MM.1S (cell line): ENCODE data around the gene PCDHB7.
"Not testable (repeated sequence)": the region's sequence is repeated elsewhere in the genome, so short reads cannot be mapped to it uniquely, and the experiment has no call there.

Experiments
- DNase-seq: peaks from one replicate; pipeline ENCODE4 v3.0.0-alpha.2; 2015
- H2AFZ ChIP-seq: fragments of 300-600 bp; sonication (generic); 2 replicates; pipeline ENCODE4 v1.6.0; 2016; ENCODE audit warnings: antibody characterized with exemption, low read length
- H3F3A ChIP-seq: fragments of 300-600 bp; sonication (generic); 2 replicates; pipeline ENCODE4 v1.6.1; 2016; ENCODE audit warnings: mild to moderate bottlenecking, antibody characterized with exemption, low read length, moderate library complexity, mixed read lengths; ENCODE audit not compliant: insufficient read depth
- H3K27ac ChIP-seq: fragments of 300-600 bp; sonication (generic); 2 replicates; pipeline ENCODE4 v1.5.1; 2016; ENCODE audit warnings: mild to moderate bottlenecking, low read length
- H3K27me3 ChIP-seq: fragments of 300-600 bp; sonication (generic); replicated peaks from 2 replicates; pipeline ENCODE4 v1.6.0; 2016; ENCODE audit warnings: low read length; ENCODE audit not compliant: insufficient read depth
- H3K36me3 ChIP-seq: fragments of 300-600 bp; sonication (generic); replicated peaks from 2 replicates; pipeline ENCODE4 v1.6.1; 2016; ENCODE audit warnings: mild to moderate bottlenecking, low read length, mixed read lengths; ENCODE audit not compliant: insufficient read depth
- H3K4me1 ChIP-seq: fragments of 300-600 bp; sonication (generic); 2 replicates; pipeline ENCODE4 v1.6.1; 2016; ENCODE audit warnings: low read length, mixed read lengths
- H3K4me2 ChIP-seq: fragments of 300-600 bp; sonication (generic); 2 replicates; pipeline ENCODE4 v1.6.0; 2016; ENCODE audit warnings: low read depth, low read length
- H3K4me3 ChIP-seq: fragments of 300-600 bp; sonication (generic); 2 replicates; pipeline ENCODE4 v1.5.1; 2016; ENCODE audit warnings: low read length, mixed read lengths
- H3K79me2 ChIP-seq: fragments of 300-600 bp; sonication (generic); 2 replicates; pipeline ENCODE4 v1.6.1; 2016; ENCODE audit warnings: mixed run types, low read length, mixed read lengths
- H3K9ac ChIP-seq: fragments of 300-600 bp; sonication (generic); 2 replicates; pipeline ENCODE4 v1.6.1; 2016; ENCODE audit warnings: low read length, mixed read lengths
- H3K9me2 ChIP-seq: fragments of 300-600 bp; sonication (generic); replicated peaks from 2 replicates; pipeline ENCODE4 v1.6.1; 2016; ENCODE audit warnings: mild to moderate bottlenecking, low read length, mixed read lengths; ENCODE audit not compliant: insufficient read depth
- H3K9me3 ChIP-seq: fragments of 300-600 bp; sonication (generic); replicated peaks from 2 replicates; pipeline ENCODE4 v1.6.1; 2016; ENCODE audit warnings: mild to moderate bottlenecking, low read length, mixed read lengths; ENCODE audit not compliant: insufficient read depth
- H4K20me1 ChIP-seq: fragments of 300-600 bp; sonication (generic); 2 replicates; pipeline ENCODE4 v1.6.1; 2016; ENCODE audit warnings: mild to moderate bottlenecking, low read length, moderate library complexity, mixed read lengths; ENCODE audit not compliant: insufficient read depth
- EZH2 ChIP-seq: fragments of 300-600 bp; sonication (generic); optimal IDR thresholded peaks from 2 replicates; pipeline ENCODE3; 2017; ENCODE audit warnings: low read depth, mild to moderate bottlenecking, antibody characterized with exemption, low read length, mixed read lengths
- EZH2phosphoT487 ChIP-seq: fragments of 300-600 bp; sonication (generic); IDR thresholded peaks from 2 replicates; pipeline ENCODE4 v1.6.1; 2018; ENCODE audit warnings: antibody characterized with exemption, low read length
- TF ChIP-seq, protein P1 (sequence below): fragments of 300-600 bp; sonication (generic); IDR thresholded peaks from 2 replicates; pipeline ENCODE4 v1.5.1; 2016; ENCODE audit warnings: antibody characterized with exemption, low read length, mixed read lengths

PCDHB7 gene

DNA sequence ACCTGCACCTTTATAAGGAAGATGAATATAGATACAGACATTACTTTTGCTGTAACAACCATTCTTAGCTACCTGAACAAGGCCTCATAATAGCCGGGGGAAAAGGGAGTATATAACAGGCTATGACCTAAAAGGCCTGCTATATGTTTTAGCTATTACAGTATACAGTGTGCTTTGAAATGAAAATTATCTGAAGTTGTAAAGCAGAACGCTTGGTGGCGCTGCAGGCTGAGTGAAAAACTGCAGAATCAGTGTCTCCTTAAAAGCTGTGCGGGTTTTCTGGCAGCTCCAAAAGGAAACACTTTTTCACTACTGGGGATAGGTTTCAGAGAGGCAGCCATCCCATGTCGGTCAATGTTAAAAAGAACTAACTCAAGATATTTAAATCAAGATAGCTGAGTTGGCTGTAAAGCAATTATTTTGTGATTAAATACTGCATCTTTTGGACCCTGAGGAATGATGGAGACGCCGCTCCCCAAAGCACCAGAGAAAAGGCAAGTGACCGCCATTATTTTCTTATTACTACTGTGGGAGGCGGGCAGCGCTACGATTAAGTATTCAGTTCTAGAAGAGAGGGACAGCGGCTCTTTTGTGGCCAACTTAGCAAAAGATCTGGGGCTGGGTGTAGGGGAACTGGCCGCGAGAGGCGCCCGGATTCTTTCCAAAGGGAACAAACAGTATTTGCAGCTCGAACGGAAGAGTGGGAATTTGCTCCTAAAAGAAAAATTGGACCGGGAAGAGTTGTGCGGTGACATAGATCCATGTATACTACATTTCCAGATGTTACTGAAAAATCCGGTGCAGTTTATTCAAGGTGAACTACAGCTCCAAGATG lies 16.7 kb upstream of the PCDHB7 start:
- H3K36me3 ChIP-seq, result no peaks in the 10 kb centered on the region
- H3K79me2 ChIP-seq, result no peaks in the 10 kb centered on the region
- H3K9me2 ChIP-seq, result no peaks in the 10 kb centered on the region
- H3K27ac ChIP-seq, result no peak overlapping the region
- H3K9me3 ChIP-seq, result no peaks in the 10 kb centered on the region
- H4K20me1 ChIP-seq, result no peaks in the 10 kb centered on the region
- H2AFZ ChIP-seq, result no peak overlapping the region
- DNase-seq, result no peak
- H3K27me3 ChIP-seq, result no peaks in the 10 kb centered on the region
- no peak for TF ChIP-seq EZH2phosphoT487
- TF ChIP-seq EZH2, result no peak
- TF ChIP-seq, protein P1, sequence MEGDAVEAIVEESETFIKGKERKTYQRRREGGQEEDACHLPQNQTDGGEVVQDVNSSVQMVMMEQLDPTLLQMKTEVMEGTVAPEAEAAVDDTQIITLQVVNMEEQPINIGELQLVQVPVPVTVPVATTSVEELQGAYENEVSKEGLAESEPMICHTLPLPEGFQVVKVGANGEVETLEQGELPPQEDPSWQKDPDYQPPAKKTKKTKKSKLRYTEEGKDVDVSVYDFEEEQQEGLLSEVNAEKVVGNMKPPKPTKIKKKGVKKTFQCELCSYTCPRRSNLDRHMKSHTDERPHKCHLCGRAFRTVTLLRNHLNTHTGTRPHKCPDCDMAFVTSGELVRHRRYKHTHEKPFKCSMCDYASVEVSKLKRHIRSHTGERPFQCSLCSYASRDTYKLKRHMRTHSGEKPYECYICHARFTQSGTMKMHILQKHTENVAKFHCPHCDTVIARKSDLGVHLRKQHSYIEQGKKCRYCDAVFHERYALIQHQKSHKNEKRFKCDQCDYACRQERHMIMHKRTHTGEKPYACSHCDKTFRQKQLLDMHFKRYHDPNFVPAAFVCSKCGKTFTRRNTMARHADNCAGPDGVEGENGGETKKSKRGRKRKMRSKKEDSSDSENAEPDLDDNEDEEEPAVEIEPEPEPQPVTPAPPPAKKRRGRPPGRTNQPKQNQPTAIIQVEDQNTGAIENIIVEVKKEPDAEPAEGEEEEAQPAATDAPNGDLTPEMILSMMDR, result peak; percentile 43
- no peak overlapping the region for H3K9ac ChIP-seq
- no peak overlapping the region for H3K4me2 ChIP-seq
- H3K4me3 ChIP-seq, result no peak overlapping the region
- no peaks in the 10 kb centered on the region for H3F3A ChIP-seq
- H3K4me1 ChIP-seq, result no peaks in the 10 kb centered on the region

DNA sequence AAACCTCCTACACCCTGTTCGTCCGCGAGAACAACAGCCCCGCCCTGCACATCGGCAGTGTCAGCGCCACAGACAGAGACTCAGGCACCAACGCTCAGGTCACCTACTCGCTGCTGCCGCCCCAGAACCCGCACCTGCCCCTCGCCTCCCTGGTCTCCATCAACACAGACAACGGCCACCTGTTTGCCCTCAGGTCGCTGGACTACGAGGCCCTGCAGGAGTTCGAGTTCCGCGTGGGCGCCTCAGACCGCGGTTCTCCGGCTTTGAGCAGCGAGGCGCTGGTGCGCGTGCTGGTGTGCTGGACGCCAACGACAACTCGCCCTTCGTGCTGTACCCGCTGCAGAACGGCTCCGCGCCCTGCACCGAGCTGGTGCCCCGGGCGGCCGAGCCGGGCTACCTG lies 15.1 kb upstream of the PCDHB7 start:
- not testable (repeated sequence) for H3K9me2 ChIP-seq

DNA sequence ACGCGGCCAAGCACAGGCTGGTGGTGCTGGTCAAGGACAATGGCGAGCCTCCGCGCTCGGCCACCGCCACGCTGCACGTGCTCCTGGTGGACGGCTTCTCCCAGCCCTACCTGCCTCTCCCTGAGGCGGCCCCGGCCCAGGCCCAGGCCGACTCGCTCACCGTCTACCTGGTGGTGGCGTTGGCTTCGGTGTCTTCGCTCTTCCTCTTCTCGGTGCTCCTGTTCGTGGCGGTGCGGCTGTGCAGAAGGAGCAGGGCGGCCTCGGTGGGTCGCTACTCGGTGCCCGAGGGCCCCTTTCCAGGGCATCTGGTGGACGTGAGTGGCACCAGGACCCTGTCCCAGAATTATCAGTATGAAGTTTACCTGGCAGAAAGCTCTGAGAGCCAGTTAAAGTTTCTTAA lies 14.5 kb upstream of the PCDHB7 start:
- H3K4me3 ChIP-seq, H3K9ac ChIP-seq, H3K4me1 ChIP-seq, H3F3A ChIP-seq, H2AFZ ChIP-seq, H3K27me3 ChIP-seq, H3K9me3 ChIP-seq, H3K36me3 ChIP-seq, DNase-seq, H3K79me2 ChIP-seq, H4K20me1 ChIP-seq, H3K4me2 ChIP-seq, H3K9me2 ChIP-seq, H3K27ac ChIP-seq: not testable (repeated sequence)

More for the DNA sequence above, 15.1 kb upstream of the PCDHB7 start:
- not testable (repeated sequence) for H3K79me2 ChIP-seq, H2AFZ ChIP-seq, H3F3A ChIP-seq, H3K9me3 ChIP-seq, H3K4me3 ChIP-seq, H3K4me1 ChIP-seq, DNase-seq, H3K36me3 ChIP-seq, H3K27me3 ChIP-seq, H4K20me1 ChIP-seq, H3K4me2 ChIP-seq, H3K27ac ChIP-seq, H3K9ac ChIP-seq

DNA sequence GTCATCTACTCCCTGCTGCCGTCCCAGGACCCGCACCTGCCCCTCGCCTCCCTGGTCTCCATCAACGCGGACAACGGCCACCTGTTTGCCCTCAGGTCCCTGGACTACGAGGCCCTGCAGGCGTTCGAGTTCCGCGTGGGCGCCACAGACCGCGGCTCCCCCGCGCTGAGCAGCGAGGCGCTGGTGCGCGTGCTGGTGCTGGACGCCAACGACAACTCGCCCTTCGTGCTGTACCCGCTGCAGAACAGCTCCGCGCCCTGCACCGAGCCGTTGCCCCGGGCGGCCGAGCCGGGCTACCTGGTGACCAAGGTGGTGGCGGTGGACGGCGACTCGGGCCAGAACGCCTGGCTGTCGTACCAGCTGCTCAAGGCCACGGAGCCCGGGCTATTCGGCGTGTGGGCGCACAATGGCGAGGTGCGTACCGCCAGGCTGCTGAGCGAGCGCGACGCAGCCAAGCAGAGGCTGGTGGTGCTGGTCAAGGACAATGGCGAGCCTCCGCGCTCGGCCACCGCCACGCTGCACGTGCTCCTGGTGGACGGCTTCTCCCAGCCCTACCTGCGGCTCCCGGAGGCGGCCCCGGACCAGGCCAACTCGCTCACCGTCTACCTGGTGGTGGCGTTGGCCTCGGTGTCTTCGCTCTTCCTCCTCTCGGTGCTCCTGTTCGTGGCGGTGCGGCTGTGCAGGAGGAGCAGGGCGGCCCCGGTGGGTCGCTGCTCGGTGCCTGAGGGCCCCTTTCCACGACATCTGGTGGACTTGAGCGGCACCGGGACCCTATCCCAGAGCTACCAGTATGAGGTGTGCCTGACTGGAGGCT lies 2.1 kb downstream of the PCDHB7 start:
- DNase-seq, H3K9me3 ChIP-seq, H3K27me3 ChIP-seq, H3F3A ChIP-seq, H3K36me3 ChIP-seq, H3K27ac ChIP-seq, H3K79me2 ChIP-seq, H2AFZ ChIP-seq, H3K4me2 ChIP-seq, H3K4me1 ChIP-seq, H3K9me2 ChIP-seq, H3K4me3 ChIP-seq, H4K20me1 ChIP-seq, H3K9ac ChIP-seq: not testable (repeated sequence)
